ENCODE results near the gene RET. TPM values are rescaled to one million over a fixed set of nuclear protein-coding genes. Genes with fewer than 3 reads are reported as not detected.

The RET gene
- total and polyA plus RNA-seq, 4 donors: 0.31 to 1.3 (median 0.77) TPM

DNA sequence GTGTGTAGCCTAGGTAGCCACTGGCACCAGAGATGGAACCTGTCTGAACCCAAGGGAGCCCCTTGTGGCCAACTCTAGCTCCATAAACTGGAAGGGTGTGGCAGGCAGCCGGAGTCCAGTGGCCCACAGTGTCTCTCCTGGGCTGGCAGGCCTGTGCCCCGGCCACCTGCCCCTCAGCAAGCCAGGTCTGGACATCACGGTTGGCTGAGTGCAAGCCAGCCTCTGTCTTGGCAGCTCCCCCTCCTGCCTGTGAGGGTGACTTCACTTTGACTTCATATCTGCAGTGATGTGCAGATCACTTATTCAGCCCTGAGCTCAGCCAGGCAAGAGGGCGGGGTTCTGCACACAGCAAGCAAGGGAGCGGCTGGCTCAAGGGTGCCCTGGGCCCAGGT is 1.3 kb upstream of the RET start:
- no peak overlapping the region for H3K27ac ChIP-seq (ENCODE audit: low read depth in 1 of 2, low read length in 1 of 2)
- peaks cover 0 to 2% (median 0%) of the 10 kb centered on the region in 4 donors for H3K9me3 ChIP-seq (ENCODE audit: control insufficient read depth in 4 of 4, insufficient read depth in 3 of 4, low read length in 3 of 4)
- TF ChIP-seq, protein P1, sequence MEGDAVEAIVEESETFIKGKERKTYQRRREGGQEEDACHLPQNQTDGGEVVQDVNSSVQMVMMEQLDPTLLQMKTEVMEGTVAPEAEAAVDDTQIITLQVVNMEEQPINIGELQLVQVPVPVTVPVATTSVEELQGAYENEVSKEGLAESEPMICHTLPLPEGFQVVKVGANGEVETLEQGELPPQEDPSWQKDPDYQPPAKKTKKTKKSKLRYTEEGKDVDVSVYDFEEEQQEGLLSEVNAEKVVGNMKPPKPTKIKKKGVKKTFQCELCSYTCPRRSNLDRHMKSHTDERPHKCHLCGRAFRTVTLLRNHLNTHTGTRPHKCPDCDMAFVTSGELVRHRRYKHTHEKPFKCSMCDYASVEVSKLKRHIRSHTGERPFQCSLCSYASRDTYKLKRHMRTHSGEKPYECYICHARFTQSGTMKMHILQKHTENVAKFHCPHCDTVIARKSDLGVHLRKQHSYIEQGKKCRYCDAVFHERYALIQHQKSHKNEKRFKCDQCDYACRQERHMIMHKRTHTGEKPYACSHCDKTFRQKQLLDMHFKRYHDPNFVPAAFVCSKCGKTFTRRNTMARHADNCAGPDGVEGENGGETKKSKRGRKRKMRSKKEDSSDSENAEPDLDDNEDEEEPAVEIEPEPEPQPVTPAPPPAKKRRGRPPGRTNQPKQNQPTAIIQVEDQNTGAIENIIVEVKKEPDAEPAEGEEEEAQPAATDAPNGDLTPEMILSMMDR (IDR thresholded peaks at IDR 0.05; ENCODE audit: control extremely low read depth, extremely low read depth): no peak
- H3K4me1 ChIP-seq (ENCODE audit: control insufficient read depth in 5 of 5, insufficient read depth in 5 of 5, low read length in 5 of 5): peaks cover 0 to 9% (median 0%) of the 10 kb centered on the region in 5 donors
- no peak for DNase-seq
- no peak for ATAC-seq (ENCODE audit: insufficient read depth, low FRiP score)
- no peak overlapping the region for H3K4me3 ChIP-seq
- no peak overlapping the region for H3K9ac ChIP-seq (ENCODE audit: insufficient read depth in 1 of 2, low read length in 2 of 2)
- WGBS, 2 donors: 73 to 84% methylated on average over 5 of the region's 5 CpGs
- H3K36me3 ChIP-seq (ENCODE audit: control insufficient read depth in 4 of 4, insufficient read depth in 4 of 4, low read length in 4 of 4): no peaks in the 10 kb centered on the region
- H3K27me3 ChIP-seq (ENCODE audit: control insufficient read depth in 3 of 3, insufficient read depth in 3 of 3, low read length in 2 of 3): peaks cover 16 to 33% (median 18%) of the 10 kb centered on the region in 3 donors

DNA sequence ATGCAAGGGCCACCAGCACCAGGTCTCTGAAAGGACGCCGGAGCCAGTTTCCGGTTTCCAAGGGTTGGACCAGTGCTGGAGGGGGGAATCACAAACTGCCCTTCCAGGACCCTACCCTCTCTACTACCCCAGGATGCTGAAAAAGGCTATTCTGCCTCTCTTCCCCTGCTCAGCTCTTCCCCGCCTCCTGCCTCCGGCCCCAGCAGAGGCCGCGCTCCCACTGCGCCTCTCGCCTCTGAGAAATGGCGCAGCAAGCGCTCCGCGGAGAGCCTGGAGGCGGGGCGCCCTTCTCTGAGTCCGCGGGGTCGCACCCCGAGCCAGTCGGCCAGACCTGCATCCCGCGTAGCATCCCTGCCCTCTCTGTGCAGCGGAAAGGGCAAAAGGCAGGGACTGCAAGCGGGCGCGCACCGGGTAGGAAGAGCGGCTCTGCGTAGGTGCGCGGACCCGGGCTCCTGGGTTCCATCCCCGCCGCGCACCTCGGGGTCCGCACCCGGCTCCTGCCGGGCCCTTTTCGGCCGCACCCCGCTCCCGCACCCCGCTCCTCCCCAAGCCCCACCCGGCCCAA is 476 bp upstream of the RET start:
- no peak overlapping the region for H3K4me3 ChIP-seq
- no peak overlapping the region for H3K27ac ChIP-seq (ENCODE audit: low read depth in 1 of 2, low read length in 1 of 2)
- no peaks in the 10 kb centered on the region for H3K36me3 ChIP-seq (ENCODE audit: control insufficient read depth in 4 of 4, insufficient read depth in 4 of 4, low read length in 4 of 4)
- peaks cover 0 to 2% (median 0%) of the 10 kb centered on the region in 4 donors for H3K9me3 ChIP-seq (ENCODE audit: control insufficient read depth in 4 of 4, insufficient read depth in 3 of 4, low read length in 3 of 4)
- H3K9ac ChIP-seq (ENCODE audit: insufficient read depth in 1 of 2, low read length in 2 of 2): no peak overlapping the region
- DNase-seq (no peak), ATAC-seq (ENCODE audit: insufficient read depth, low FRiP score) (no peak)
- H3K27me3 ChIP-seq (ENCODE audit: control insufficient read depth in 3 of 3, insufficient read depth in 3 of 3, low read length in 2 of 3): peaks cover 16 to 33% (median 18%) of the 10 kb centered on the region in 3 donors
- TF ChIP-seq, protein P1 (IDR thresholded peaks at IDR 0.05; ENCODE audit: control extremely low read depth, extremely low read depth): no peak
- peaks cover 0 to 9% (median 0%) of the 10 kb centered on the region in 5 donors for H3K4me1 ChIP-seq (ENCODE audit: control insufficient read depth in 5 of 5, insufficient read depth in 5 of 5, low read length in 5 of 5)
- WGBS, 2 donors: 2% methylated on average over 32 to 45 of the region's 45 CpGs

DNA sequence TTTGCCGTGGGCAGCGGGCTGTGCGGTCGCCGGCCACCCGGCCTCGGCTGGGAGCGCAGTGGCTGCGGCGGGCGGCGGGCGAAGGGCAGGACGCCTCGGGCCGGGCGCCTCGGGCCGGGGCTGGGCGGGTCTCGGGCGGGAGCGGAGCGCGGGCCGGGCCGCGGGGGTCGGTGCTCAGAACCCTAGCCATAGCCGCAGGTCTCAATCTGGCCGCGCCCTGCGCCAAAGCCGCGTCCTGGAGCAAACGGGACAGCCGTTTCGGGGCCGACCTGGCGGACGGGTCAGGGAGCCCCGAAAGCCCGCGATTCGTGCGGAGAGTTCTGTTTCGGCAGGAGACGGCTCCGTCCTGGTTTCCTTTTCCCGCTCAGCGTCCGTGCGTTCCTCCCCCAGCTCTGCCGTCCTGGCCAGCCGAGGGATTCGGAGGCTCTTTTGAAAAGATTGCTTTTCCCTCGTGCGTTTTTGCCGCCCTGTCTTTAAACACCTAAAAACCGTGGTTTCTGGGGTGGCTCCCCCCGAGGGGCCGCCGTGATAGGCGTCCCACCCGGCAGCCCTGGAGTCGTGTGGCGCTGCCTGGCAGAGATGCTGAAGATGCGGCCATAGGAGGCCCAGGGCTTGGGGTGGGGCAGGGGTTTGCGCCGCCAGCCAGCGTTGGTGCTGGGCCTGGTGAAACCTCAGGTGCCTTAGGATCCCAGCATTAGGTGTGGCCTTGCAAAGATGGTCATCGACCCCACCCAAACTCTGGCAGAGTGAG is 727 bp downstream of the RET start:
- Histone ChIP-seq H3K4me1 (ENCODE audit: control insufficient read depth in 5 of 5, insufficient read depth in 5 of 5, low read length in 5 of 5) (peaks cover 0 to 9% (median 0%) of the 10 kb centered on the region in 5 donors), H3K27ac (ENCODE audit: low read depth in 1 of 2, low read length in 1 of 2) (no peak overlapping the region), H3K9ac (ENCODE audit: insufficient read depth in 1 of 2, low read length in 2 of 2) (no peak overlapping the region), H3K27me3 (ENCODE audit: control insufficient read depth in 3 of 3, insufficient read depth in 3 of 3, low read length in 2 of 3) (peaks cover 16 to 33% (median 18%) of the 10 kb centered on the region in 3 donors), H3K4me3 (no peak overlapping the region), H3K36me3 (ENCODE audit: control insufficient read depth in 4 of 4, insufficient read depth in 4 of 4, low read length in 4 of 4) (no peaks in the 10 kb centered on the region), H3K9me3 (ENCODE audit: control insufficient read depth in 4 of 4, insufficient read depth in 3 of 4, low read length in 3 of 4) (peaks cover 0 to 2% (median 0%) of the 10 kb centered on the region in 4 donors)
- DNase-seq (no peak), ATAC-seq (ENCODE audit: insufficient read depth, low FRiP score) (no peak)
- TF ChIP-seq, protein P1 (IDR thresholded peaks at IDR 0.05; ENCODE audit: control extremely low read depth, extremely low read depth): no peak
- 7 to 8% methylated on average over 56 to 72 of the region's 72 CpGs for WGBS, 2 donors
